Measurements from ENCODE around the gene ZFYVE21. TPM values are rescaled to one million over a fixed set of nuclear protein-coding genes. Genes with fewer than 3 reads are reported as not detected.

The ZFYVE21 gene
- total RNA-seq, 1 experiment from 2014 or later = 49.7 TPM

GRCh38 chr14:103765526-103765925, 49.9 kb downstream of the ZFYVE21 start:
- Histone ChIP-seq H3K79me1 (ENCODE audit: insufficient read depth, low read depth, low read length, poor library complexity, severe bottlenecking) (no peaks in the 10 kb centered on the region), H2BK20ac (ENCODE audit: low read depth, low read length, poor library complexity, severe bottlenecking) (no peak overlapping the region), H3K4me2 (ENCODE audit: insufficient read depth, insufficient read length, low read length) (no peak overlapping the region), H3K27ac (ENCODE audit: insufficient read length, low read depth, low read length) (no peak overlapping the region), H2AK5ac (ENCODE audit: insufficient read length, low read length) (no peak overlapping the region), H3K18ac (ENCODE audit: insufficient read length, low read depth, low read length) (no peak overlapping the region), H3K4me1 (ENCODE audit: insufficient read depth, low read length) (peaks cover 3% of the 10 kb centered on the region; the same call in 1 of the 2 replicates), H3T11ph (ENCODE audit: low read length) (no peak overlapping the region), H3K27me3 (ENCODE audit: insufficient read depth, low read length) (no peaks in the 10 kb centered on the region), H3K4ac (ENCODE audit: low read depth, low read length) (no peak overlapping the region), H4K5ac (ENCODE audit: insufficient read length, low read depth, low read length) (no peak overlapping the region), H3K9me3 (ENCODE audit: control insufficient read depth, low read depth, low read length) (no peaks in the 10 kb centered on the region), H2BK15ac (ENCODE audit: low read depth, low read length) (no peak overlapping the region), H3K23ac (ENCODE audit: insufficient read length, low read depth, low read length) (no peak overlapping the region), H4K20me1 (ENCODE audit: control insufficient read depth, insufficient read depth, insufficient read length) (no peaks in the 10 kb centered on the region), H2BK5ac (ENCODE audit: insufficient read length, low read length) (no peak overlapping the region), H3K14ac (ENCODE audit: insufficient read depth, low read length) (no peak overlapping the region), H2BK120ac (ENCODE audit: low read depth, low read length, poor library complexity, severe bottlenecking) (no peak overlapping the region), H3K9ac (ENCODE audit: extremely low read depth, insufficient read length, low read length) (no peak overlapping the region), H2AFZ (ENCODE audit: low read length) (no peak overlapping the region), H3K56ac (ENCODE audit: insufficient read length, low read depth, low read length) (no peak overlapping the region), H3K23me2 (ENCODE audit: insufficient read length, low read depth, low read length, poor library complexity, severe bottlenecking) (no peaks in the 10 kb centered on the region), H2BK12ac (ENCODE audit: insufficient read length, low read depth, low read length) (no peak overlapping the region), H4K91ac (ENCODE audit: insufficient read length, low read depth, low read length) (no peak overlapping the region), H4K8ac (replicated peaks; ENCODE audit: insufficient read length, low read depth, low read length) (no peak overlapping the region), H3K79me2 (ENCODE audit: insufficient read depth, low read length) (no peaks in the 10 kb centered on the region)
- H3K9me3 Mint-ChIP-seq = no peaks in the 10 kb centered on the region
- H3K27ac Mint-ChIP-seq = no peak overlapping the region
- no peak for TF ChIP-seq CTCF (conservative IDR thresholded peaks at IDR 0.05)
- no peaks in the 10 kb centered on the region for H3K36me3 Mint-ChIP-seq (ENCODE audit: insufficient read depth in 1 of 3, low read depth in 3 of 3)
- WGBS (ENCODE audit: extremely low coverage, insufficient read length, low lambda C conversion rate) = no CpG with 5 or more reads among the region's 3 CpGs
- peaks cover 12% of the 10 kb centered on the region in 2 experiments for H3K4me1 Mint-ChIP-seq
- DNase-seq = no peak
- H3K27me3 Mint-ChIP-seq (ENCODE audit: low read depth) = no peaks in the 10 kb centered on the region
- no peak overlapping the region for H3K4me3 Mint-ChIP-seq
